Sigmoid colon (tissue), 4 donors: ENCODE data around the gene GGA3.

Experiments used
- EP300 ChIP-seq, 4 donors: sonication (generic); formaldehyde crosslinking; IDR thresholded peaks; one replicate each; pipeline ENCODE4 v1.6.1; 2017; ENCODE audit warnings: antibody characterized with exemption in 4 of 4
- POLR2A ChIP-seq, 2 donors: fragments of 450-650 bp; IDR thresholded peaks; one replicate each; pipeline ENCODE4 v1.6.1; 2016; ENCODE audit warnings: antibody characterized with exemption in 2 of 2, mild to moderate bottlenecking in 2 of 2, moderate library complexity in 2 of 2
- POLR2AphosphoS5 ChIP-seq, 4 donors: sonication (generic); formaldehyde crosslinking; IDR thresholded peaks; one replicate each; pipeline ENCODE4 v1.6.1; 2017; ENCODE audit warnings: antibody characterized with exemption in 4 of 4
- TF ChIP-seq, protein P1 (sequence below), 4 experiments: fragments of 450-650 bp in 3 of 4; fragments of 200-600 bp in 1 of 4; IDR thresholded peaks; one replicate each; pipeline ENCODE4 v1.5.1; 2016 to 2019; ENCODE audit warnings: antibody characterized with exemption in 4 of 4, mild to moderate bottlenecking in 3 of 4, moderate library complexity in 2 of 4

DNA sequence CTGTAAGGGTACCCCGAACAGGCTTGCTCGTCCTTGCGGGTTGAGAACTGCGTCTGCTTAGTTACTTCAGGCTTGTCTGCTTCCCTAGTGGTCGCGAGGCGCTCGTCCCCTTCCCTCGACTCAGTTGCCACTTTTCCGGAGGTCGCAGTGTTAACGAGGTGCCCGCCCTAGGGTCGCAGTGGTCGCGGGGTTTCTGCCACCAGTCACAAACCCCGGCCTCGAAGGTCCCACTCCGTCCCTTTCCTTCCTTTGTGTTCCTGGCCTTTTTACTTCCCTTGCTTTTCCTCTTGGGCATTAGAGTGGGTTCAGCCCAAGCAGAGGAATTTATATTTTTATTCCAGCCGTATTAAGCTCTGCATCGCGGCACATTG lies 55.6 kb downstream of the GGA3 start:
- TF ChIP-seq EP300 (IDR thresholded peaks at IDR 0.05) (no peak), POLR2A (IDR thresholded peaks at IDR 0.05) (no peak), POLR2AphosphoS5 (IDR thresholded peaks at IDR 0.05) (no peak)
- TF ChIP-seq, protein P1, sequence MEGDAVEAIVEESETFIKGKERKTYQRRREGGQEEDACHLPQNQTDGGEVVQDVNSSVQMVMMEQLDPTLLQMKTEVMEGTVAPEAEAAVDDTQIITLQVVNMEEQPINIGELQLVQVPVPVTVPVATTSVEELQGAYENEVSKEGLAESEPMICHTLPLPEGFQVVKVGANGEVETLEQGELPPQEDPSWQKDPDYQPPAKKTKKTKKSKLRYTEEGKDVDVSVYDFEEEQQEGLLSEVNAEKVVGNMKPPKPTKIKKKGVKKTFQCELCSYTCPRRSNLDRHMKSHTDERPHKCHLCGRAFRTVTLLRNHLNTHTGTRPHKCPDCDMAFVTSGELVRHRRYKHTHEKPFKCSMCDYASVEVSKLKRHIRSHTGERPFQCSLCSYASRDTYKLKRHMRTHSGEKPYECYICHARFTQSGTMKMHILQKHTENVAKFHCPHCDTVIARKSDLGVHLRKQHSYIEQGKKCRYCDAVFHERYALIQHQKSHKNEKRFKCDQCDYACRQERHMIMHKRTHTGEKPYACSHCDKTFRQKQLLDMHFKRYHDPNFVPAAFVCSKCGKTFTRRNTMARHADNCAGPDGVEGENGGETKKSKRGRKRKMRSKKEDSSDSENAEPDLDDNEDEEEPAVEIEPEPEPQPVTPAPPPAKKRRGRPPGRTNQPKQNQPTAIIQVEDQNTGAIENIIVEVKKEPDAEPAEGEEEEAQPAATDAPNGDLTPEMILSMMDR (IDR thresholded peaks at IDR 0.05): no peak
